ENCODE measurements around the gene ATG16L1. TPM values are rescaled to one million over a fixed set of nuclear protein-coding genes. Genes with fewer than 3 reads are reported as not detected.

The ATG16L1 gene
- total and polyA plus RNA-seq, 2 donors (not counting 3 experiments of a cell fraction or from before 2014, with no cell fraction given) = 18.1 to 29.8 TPM

DNA sequence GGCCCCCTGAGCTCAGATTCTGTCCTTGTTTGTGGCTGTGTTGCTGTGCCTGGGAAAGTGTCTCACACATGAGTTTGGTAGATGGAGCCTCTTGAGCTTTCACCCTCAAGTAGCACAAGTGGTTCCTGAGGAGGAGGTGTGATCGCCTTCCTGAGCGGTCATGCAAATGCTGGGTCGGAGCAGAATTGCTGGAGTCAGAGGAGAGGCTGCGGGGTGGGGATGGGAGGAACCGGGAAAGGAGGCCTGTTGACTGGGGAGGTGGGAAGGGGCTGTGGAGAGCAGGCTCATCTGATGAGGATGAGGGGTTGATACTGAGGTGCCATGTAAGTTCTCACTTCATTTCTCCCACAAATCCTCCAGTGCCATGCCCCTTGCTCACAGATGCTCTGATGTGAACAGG is 48.4 kb upstream of the ATG16L1 start:
- POLR2A ChIA-PET = no interaction called here
- Histone ChIP-seq H3K9me1 (replicated peaks; ENCODE audit: control insufficient read depth, extremely low read depth, insufficient read depth, low read length) (no peaks in the 10 kb centered on the region), H3K36me3 (ENCODE audit: control insufficient read depth in 2 of 2, extremely low read depth in 1 of 2, insufficient read depth in 2 of 2, low read length in 2 of 2) (peaks cover 0 to 30% of the 10 kb centered on the region in 2 experiments), H3K27ac (ENCODE audit: insufficient read depth, low read depth, low read length) (no peak overlapping the region), H4K20me1 (replicated peaks; ENCODE audit: control insufficient read depth, extremely low read depth, insufficient read depth, low read length) (no peaks in the 10 kb centered on the region), H3K4me2 (ENCODE audit: insufficient read depth, low read length) (no peak overlapping the region), H3K4me1 (ENCODE audit: control insufficient read depth, extremely low read depth, insufficient read depth, low read length) (peaks cover 3% of the 10 kb centered on the region), H3K9me3 (replicated peaks; ENCODE audit: control insufficient read depth, insufficient read depth, low read length) (no peaks in the 10 kb centered on the region), H3K27me3 (ENCODE audit: control insufficient read depth in 2 of 2, insufficient read depth in 2 of 2, low read length in 2 of 2) (no peaks in the 10 kb centered on the region), H2AFZ (ENCODE audit: low read depth, low read length) (no peak overlapping the region), H3K79me2 (ENCODE audit: control insufficient read depth, insufficient read depth, low read length) (no peaks in the 10 kb centered on the region), H3K9ac (replicated peaks; ENCODE audit: extremely low read depth, insufficient read depth, low read length) (no peak overlapping the region), H3K4me3 (replicated peaks in 1 of 3; ENCODE audit: insufficient read depth in 1 of 3, low read depth in 1 of 3, low read length in 3 of 3) (no peak overlapping the region)
- intact Hi-C loops (cut with micrococcal nuclease) (no loop called here), dilution Hi-C loops (cut with MboI; ENCODE audit: extremely low pct_ligation_motif_present, low sequenced_read_pairs) (no loop called here)
- FAIRE-seq (no peak), DNase-seq (ENCODE audit: low read depth, low spot score) (no peak)
- TF ChIP-seq, protein P1, sequence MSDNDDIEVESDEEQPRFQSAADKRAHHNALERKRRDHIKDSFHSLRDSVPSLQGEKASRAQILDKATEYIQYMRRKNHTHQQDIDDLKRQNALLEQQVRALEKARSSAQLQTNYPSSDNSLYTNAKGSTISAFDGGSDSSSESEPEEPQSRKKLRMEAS (IDR thresholded peaks at IDR 0.05; ENCODE audit: insufficient read depth, insufficient read length) = no peak
- no peak for TF ChIP-seq FOS (IDR thresholded peaks at IDR 0.05; ENCODE audit: borderline replicate concordance, insufficient read depth, low read length)
- no peak for TF ChIP-seq JUN (IDR thresholded peaks at IDR 0.05; ENCODE audit: borderline replicate concordance, insufficient read depth, insufficient read length, low read depth)
- TF ChIP-seq GATA2 (IDR thresholded peaks at IDR 0.05; ENCODE audit: insufficient read depth, insufficient read length, low read depth, low read length) = no peak
- no peak for TF ChIP-seq MYC (IDR thresholded peaks at IDR 0.05; ENCODE audit: low read depth, low read length)
- TF ChIP-seq POLR2A (IDR thresholded peaks at IDR 0.05; ENCODE audit: low read depth, low read length) = no peak
- BruUV-seq (replicated peaks) = no TSS peak
- CTCF ChIA-PET = no interaction called here

DNA sequence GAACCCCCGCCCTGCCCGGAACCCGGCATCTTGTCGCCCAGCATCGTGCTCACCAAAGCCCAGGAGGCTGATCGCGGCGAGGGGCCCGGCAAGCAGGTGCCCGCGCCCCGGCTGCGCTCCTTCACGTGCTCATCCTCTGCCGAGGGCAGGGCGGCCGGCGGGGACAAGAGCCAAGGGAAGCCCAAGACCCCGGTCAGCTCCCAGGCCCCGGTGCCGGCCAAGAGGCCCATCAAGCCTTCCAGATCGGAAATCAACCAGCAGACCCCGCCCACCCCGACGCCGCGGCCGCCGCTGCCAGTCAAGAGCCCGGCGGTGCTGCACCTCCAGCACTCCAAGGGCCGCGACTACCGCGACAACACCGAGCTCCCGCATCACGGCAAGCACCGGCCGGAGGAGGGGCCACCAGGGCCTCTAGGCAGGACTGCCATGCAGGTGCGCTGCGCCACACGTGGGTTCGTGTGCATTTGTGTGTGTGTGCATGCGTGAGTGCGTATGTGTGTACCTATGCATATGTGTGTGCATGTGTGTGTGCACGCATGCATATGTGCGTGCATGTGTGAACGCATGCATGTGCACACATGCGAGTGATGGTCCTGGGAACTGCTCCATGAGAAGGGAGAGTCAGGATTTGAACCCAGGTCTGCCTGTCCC is 47.1 kb upstream of the ATG16L1 start:
- no peak overlapping the region for H3K4me2 ChIP-seq (ENCODE audit: insufficient read depth, low read length)
- ChIA-PET POLR2A (no interaction called here), CTCF (no interaction called here)
- no peak overlapping the region for H3K4me3 ChIP-seq (replicated peaks in 1 of 3; ENCODE audit: insufficient read depth in 1 of 3, low read depth in 1 of 3, low read length in 3 of 3)
- no peaks in the 10 kb centered on the region for H3K79me2 ChIP-seq (ENCODE audit: control insufficient read depth, insufficient read depth, low read length)
- no peaks in the 10 kb centered on the region for H3K9me3 ChIP-seq (replicated peaks; ENCODE audit: control insufficient read depth, insufficient read depth, low read length)
- H3K36me3 ChIP-seq (ENCODE audit: control insufficient read depth in 2 of 2, extremely low read depth in 1 of 2, insufficient read depth in 2 of 2, low read length in 2 of 2) = peaks cover 0 to 27% of the 10 kb centered on the region in 2 experiments
- intact Hi-C loops (cut with micrococcal nuclease) = no loop called here
- H3K9ac ChIP-seq (replicated peaks; ENCODE audit: extremely low read depth, insufficient read depth, low read length) = no peak overlapping the region
- no peaks in the 10 kb centered on the region for H3K9me1 ChIP-seq (replicated peaks; ENCODE audit: control insufficient read depth, extremely low read depth, insufficient read depth, low read length)
- H2AFZ ChIP-seq (ENCODE audit: low read depth, low read length) = no peak overlapping the region
- FAIRE-seq (no peak), DNase-seq (ENCODE audit: low read depth, low spot score) (no peak)
- no peaks in the 10 kb centered on the region for H3K27me3 ChIP-seq (ENCODE audit: control insufficient read depth in 2 of 2, insufficient read depth in 2 of 2, low read length in 2 of 2)
- TF ChIP-seq FOS (IDR thresholded peaks at IDR 0.05; ENCODE audit: borderline replicate concordance, insufficient read depth, low read length) (no peak), GATA2 (IDR thresholded peaks at IDR 0.05; ENCODE audit: insufficient read depth, insufficient read length, low read depth, low read length) (no peak), JUN (IDR thresholded peaks at IDR 0.05; ENCODE audit: borderline replicate concordance, insufficient read depth, insufficient read length, low read depth) (no peak), POLR2AphosphoS5 (IDR thresholded peaks at IDR 0.05; ENCODE audit: insufficient read depth, low read depth, low read length) (no peak), MYC (IDR thresholded peaks at IDR 0.05; ENCODE audit: low read depth, low read length) (no peak), EZH2 (IDR thresholded peaks at IDR 0.05; ENCODE audit: borderline replicate concordance, low read depth, low read length, severe bottlenecking) (no peak), POLR2A (IDR thresholded peaks at IDR 0.05; ENCODE audit: low read depth, low read length) (no peak)
- TF ChIP-seq, protein P2, sequence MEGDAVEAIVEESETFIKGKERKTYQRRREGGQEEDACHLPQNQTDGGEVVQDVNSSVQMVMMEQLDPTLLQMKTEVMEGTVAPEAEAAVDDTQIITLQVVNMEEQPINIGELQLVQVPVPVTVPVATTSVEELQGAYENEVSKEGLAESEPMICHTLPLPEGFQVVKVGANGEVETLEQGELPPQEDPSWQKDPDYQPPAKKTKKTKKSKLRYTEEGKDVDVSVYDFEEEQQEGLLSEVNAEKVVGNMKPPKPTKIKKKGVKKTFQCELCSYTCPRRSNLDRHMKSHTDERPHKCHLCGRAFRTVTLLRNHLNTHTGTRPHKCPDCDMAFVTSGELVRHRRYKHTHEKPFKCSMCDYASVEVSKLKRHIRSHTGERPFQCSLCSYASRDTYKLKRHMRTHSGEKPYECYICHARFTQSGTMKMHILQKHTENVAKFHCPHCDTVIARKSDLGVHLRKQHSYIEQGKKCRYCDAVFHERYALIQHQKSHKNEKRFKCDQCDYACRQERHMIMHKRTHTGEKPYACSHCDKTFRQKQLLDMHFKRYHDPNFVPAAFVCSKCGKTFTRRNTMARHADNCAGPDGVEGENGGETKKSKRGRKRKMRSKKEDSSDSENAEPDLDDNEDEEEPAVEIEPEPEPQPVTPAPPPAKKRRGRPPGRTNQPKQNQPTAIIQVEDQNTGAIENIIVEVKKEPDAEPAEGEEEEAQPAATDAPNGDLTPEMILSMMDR (IDR thresholded peaks at IDR 0.05; ENCODE audit: extremely low read depth in 1 of 2, insufficient read depth in 1 of 2, low read depth in 1 of 2, low read length in 2 of 2) = no peak
- TF ChIP-seq, protein P1 (IDR thresholded peaks at IDR 0.05; ENCODE audit: insufficient read depth, insufficient read length) = no peak
- peaks cover 15% of the 10 kb centered on the region for H3K4me1 ChIP-seq (ENCODE audit: control insufficient read depth, extremely low read depth, insufficient read depth, low read length)
- H4K20me1 ChIP-seq (replicated peaks; ENCODE audit: control insufficient read depth, extremely low read depth, insufficient read depth, low read length) = no peaks in the 10 kb centered on the region
- H3K27ac ChIP-seq (ENCODE audit: insufficient read depth, low read depth, low read length) = no peak overlapping the region
- dilution Hi-C loops (cut with MboI; ENCODE audit: extremely low pct_ligation_motif_present, low sequenced_read_pairs) = no loop called here
- BruUV-seq (replicated peaks) = no TSS peak
